HepG2 (cell line): ENCODE data around the gene RUSF1. TPM values are rescaled to one million over a fixed set of nuclear protein-coding genes. Genes with fewer than 3 reads are reported as not detected.

ENCODE experiments used
- ATAC-seq: fragments of 200-7000 bp; cut with Tn5 transposase; 3 replicates; pipeline ENCODE4 v1.9.1; 2020; ENCODE audit warnings: mild to moderate bottlenecking, moderate library complexity
- BruUV-seq: library from RNA; stranded (reverse); fragments of 400-500 nt; replicated peaks from 2 replicates; lab custom pipeline; 2021; lab: Mats Ljungman, UMichigan
- CTCF ChIA-PET: fragments of 300-600 bp; formaldehyde crosslinking; extraction: SDS; loops from one replicate; lab custom pipeline; 2021; ENCODE audit warnings: low total read pairs, inconsistent platforms, low intra/inter-chr PET ratio; lab: Yijun Ruan, JAX
- POLR2A ChIA-PET: fragments of 350-600 bp; sonication (Branson Sonifier 250); formaldehyde crosslinking; loops from one replicate; lab custom pipeline; 2020; ENCODE audit warnings: antibody characterized with exemption, inconsistent platforms; lab: Yijun Ruan, JAX
- DNase-seq: peaks from one replicate; pipeline ENCODE4 v3.0.0-alpha.2; 2015; ENCODE audit warnings: low spot score
- FAIRE-seq: peaks from 3 replicates; lab custom pipeline; 2011; peaks lifted over from hg19 to GRCh38; lab: Jason Lieb, UNC
- H2AFZ ChIP-seq: one replicate; pipeline ENCODE4 v1.6.1; 2011; ENCODE audit warnings: low read length, inconsistent platforms
- H3K27ac ChIP-seq: fragments of 300-600 bp; 3 replicates; pipeline ENCODE4 v1.8.0; 2011; ENCODE audit warnings: mixed run types, mild to moderate bottlenecking, mixed read lengths, low read length, inconsistent platforms; ENCODE audit not compliant: insufficient read depth; ENCODE audit errors: extremely low read length
- H3K27me3 ChIP-seq, 2 experiments: fragments of 200-600 bp in 1 of 2; 2 replicates in 1 of 2; 3 replicates in 1 of 2; pipeline versions ENCODE4 v1.6.0 to v1.8.0; 2011; ENCODE audit warnings: low read length in 2 of 2, mild to moderate bottlenecking in 2 of 2, moderate library complexity in 2 of 2, inconsistent platforms in 1 of 2; ENCODE audit not compliant: insufficient read depth in 2 of 2, control insufficient read depth in 1 of 2
- H3K36me3 ChIP-seq, 2 experiments: fragments of 200-600 bp in 1 of 2; replicated peaks in 1 of 2; 2 replicates in 1 of 2; 3 replicates in 1 of 2; pipeline versions ENCODE4 v1.5.1 to v1.8.0; 2011; ENCODE audit warnings: low read length in 2 of 2, inconsistent platforms in 1 of 2; ENCODE audit not compliant: insufficient read depth in 2 of 2, control insufficient read depth in 1 of 2
- H3K4me1 ChIP-seq: 2 replicates; pipeline ENCODE4 v1.5.1; 2012; ENCODE audit warnings: low read length, inconsistent platforms; ENCODE audit not compliant: insufficient read depth
- H3K4me2 ChIP-seq: 2 replicates; pipeline ENCODE4 v1.6.0; 2011; ENCODE audit warnings: low read depth, low read length, inconsistent platforms
- H3K4me3 ChIP-seq, 3 experiments: fragments of 200-600 bp in 1 of 3; sonication (generic), shearing (Covaris generic) in 1 of 3; replicated peaks in 1 of 3; 2 replicates each; pipeline ENCODE4 v1.5.1; 2011 to 2016; ENCODE audit warnings: low read length in 3 of 3, inconsistent platforms in 2 of 3, low read depth in 2 of 3, mild to moderate bottlenecking in 2 of 3, control low read depth in 1 of 3, mixed read lengths in 1 of 3; ENCODE audit not compliant: insufficient read depth in 1 of 3
- H3K79me2 ChIP-seq: one replicate; pipeline ENCODE4 v1.6.1; 2011; ENCODE audit warnings: low read length, inconsistent platforms; ENCODE audit not compliant: insufficient read depth
- H3K9ac ChIP-seq: 2 replicates; pipeline ENCODE4 v1.6.0; 2011; ENCODE audit warnings: mild to moderate bottlenecking, low read depth, low read length, inconsistent platforms; ENCODE audit not compliant: insufficient read depth
- H3K9me3 ChIP-seq: 2 replicates; pipeline ENCODE4 v1.5.1; 2012; ENCODE audit warnings: mild to moderate bottlenecking, low read length
- H4K20me1 ChIP-seq: 2 replicates; pipeline ENCODE4 v1.6.0; 2011; ENCODE audit warnings: inconsistent platforms, mild to moderate bottlenecking, low read length, moderate library complexity; ENCODE audit not compliant: insufficient read depth
- EEA1 ChIP-seq: sonication (generic); formaldehyde crosslinking; IDR thresholded peaks from 2 replicates; pipeline ENCODE4 v1.5.1; 2020; ENCODE audit warnings: mild to moderate bottlenecking, missing genetic modification reagents, borderline replicate concordance
- SUZ12 ChIP-seq: fragments of 150-350 bp; IDR thresholded peaks from 2 replicates; pipeline ENCODE4 v1.6.1; 2014; ENCODE audit warnings: low read depth, low read length
- TFDP2 ChIP-seq: sonication (generic); formaldehyde crosslinking; IDR thresholded peaks from 2 replicates; pipeline ENCODE4 v1.4.0; 2020; ENCODE audit warnings: missing genetic modification reagents
- TOE1 ChIP-seq: sonication (generic); formaldehyde crosslinking; IDR thresholded peaks from 2 replicates; pipeline ENCODE4 v1.4.0; 2020; ENCODE audit warnings: mild to moderate bottlenecking, missing genetic modification reagents
- ZBTB14 ChIP-seq: sonication (generic); formaldehyde crosslinking; IDR thresholded peaks from 2 replicates; pipeline ENCODE4 v1.4.0; 2020; ENCODE audit warnings: missing genetic modification reagents
- ZFP41 ChIP-seq: sonication (generic); formaldehyde crosslinking; IDR thresholded peaks from 2 replicates; pipeline ENCODE4 v1.4.0; 2020; ENCODE audit warnings: mild to moderate bottlenecking, missing genetic modification reagents, borderline replicate concordance
- ZFP62 ChIP-seq: sonication (generic); formaldehyde crosslinking; IDR thresholded peaks from 2 replicates; pipeline ENCODE4 v1.4.0; 2020; ENCODE audit warnings: missing genetic modification reagents
- ZGPAT ChIP-seq: IDR thresholded peaks from 2 replicates; pipeline ENCODE4 v1.6.1; 2016; ENCODE audit warnings: mild to moderate bottlenecking
- ZHX2 ChIP-seq, 2 experiments: sonication (generic) in 1 of 2; formaldehyde crosslinking in 1 of 2; IDR thresholded peaks; 2 replicates each; pipeline versions ENCODE4 v1.6.1 to v1.9.0; 2014 to 2022; ENCODE audit warnings: antibody characterized with exemption in 1 of 2, borderline replicate concordance in 1 of 2, inconsistent platforms in 1 of 2, low read depth in 1 of 2, missing genetic modification reagents in 1 of 2
- ZNF775 ChIP-seq: sonication (generic); formaldehyde crosslinking; IDR thresholded peaks from 2 replicates; pipeline ENCODE4 v1.4.0; 2020; ENCODE audit warnings: missing genetic modification reagents, mild to moderate bottlenecking, moderate library complexity, borderline replicate concordance
- whole genome bisulfite sequencing: methylation state at CpG from one replicate; pipeline ENCODE4 v1.1.6; 2017; ENCODE audit warnings: low lambda C conversion rate; 5-methylcytosine and 5-hydroxymethylcytosine counted together
- in situ Hi-C: cut with HindIII; loops from 2 replicates; pipeline ENCODE4 v1.10.0; 2017; ENCODE audit warnings: low pct_unique_long_range_greater_than_20kb; ENCODE audit not compliant: extremely low pct_ligation_motif_present
- intact Hi-C: fragments of 100-400 bp; cut with micrococcal nuclease; formaldehyde crosslinking; loops from one replicate; pipeline ENCODE4 v1.10.0; 2022; ENCODE audit not compliant: unreplicated experiment
- polyA plus RNA-seq, 8 experiments: library from polyadenylated mRNA; depleted of rRNA in 3 of 8; stranded (reverse) in 7 of 8; unstranded in 1 of 8; fragments of >200 nt; fragmentation: Illumina TruSeq in 4 of 8; extraction: Trizol in 4 of 8; gene quantifications; 2 replicates each; pipeline versions ENCODE4 v1.2.1 to v1.2.3, GENCODE V29; 2011 to 2016; ENCODE audit warnings: low read depth in 4 of 8, missing spikeins in 1 of 8, mixed read lengths in 1 of 8; ENCODE audit not compliant: insufficient read depth in 1 of 8
- total RNA-seq, 5 experiments: library from RNA; depleted of rRNA; stranded (reverse); fragments of >200 nt; fragmentation: Illumina TruSeq; extraction: Trizol; gene quantifications; 2 replicates each; pipeline ENCODE4 v1.2.3, GENCODE V29; 2016; ENCODE audit warnings: low read depth in 1 of 5

The RUSF1 gene
- total and polyA plus RNA-seq, 2 of the 13 experiments (the other 11 are each of a cell fraction or from before 2014, with no cell fraction given) = 40.8 to 50.2 TPM

GRCh38 chr16:31451681-31452351 lies 56.4 kb downstream of the RUSF1 start (continued):
- TF ChIP-seq TOE1 (CRISPR knock-in tag) (no peak), ZGPAT (CRISPR knock-in tag) (peak; percentile 64), ZBTB14 (CRISPR knock-in tag) (no peak), TFDP2 (0 out of 2 replicates have a peak, but pooled peaks have one; percentile 21), ZFP62 (CRISPR knock-in tag) (no peak)

- no peak overlapping the region for H2AFZ ChIP-seq
- no TSS peak for BruUV-seq
- 0 out of 2 replicates have a peak, but pooled peaks have one; percentile 22 for TF ChIP-seq ZFP41 (CRISPR knock-in tag)
- no peak for TF ChIP-seq ZHX2 (IDR thresholded peaks at IDR 0.05; ENCODE audit: low read depth)
- no peak for TF ChIP-seq ZHX2 (CRISPR knock-in tag; IDR thresholded peaks at IDR 0.05; ENCODE audit: borderline replicate concordance)
- TF ChIP-seq SUZ12 = no peak
- TF ChIP-seq EEA1 (CRISPR knock-in tag) = no peak
- TF ChIP-seq ZNF775 (CRISPR knock-in tag) = no peak
Observed at GRCh38 chr16:31451201-31451600, 57.0 kb downstream of the RUSF1 start.

More at GRCh38 chr16:31451201-31451600, 57.0 kb downstream of the RUSF1 start:
- Histone ChIP-seq H3K79me2 (peaks cover 3% of the 10 kb centered on the region), H3K9ac (no peak overlapping the region), H3K27ac (no peak overlapping the region), H3K36me3 (no peaks in the 10 kb centered on the region), H4K20me1 (peaks cover 18% of the 10 kb centered on the region), H3K27me3 (0 out of 5 replicates have a peak, but pooled peaks cover 0 to under 1% of the 10 kb centered on the region in 2 experiments), H3K4me3 (no peak overlapping the region), H3K4me1 (peaks cover 48% of the 10 kb centered on the region), H3K9me3 (no peaks in the 10 kb centered on the region), H3K4me2 (peak overlapping the region; percentile 52; the same call in 1 of the 2 replicates)
- WGBS = 26% methylated on average over 5 of the region's 5 CpGs
- in situ Hi-C loops = loop anchor here (10.0 kb wide), 1 partner anchor 424 kb away; the partner anchor contains the start of gene ZNF267
- POLR2A ChIA-PET = interaction anchor here (0.6 to 2.6 kb wide), 10 partner anchors 8 to 501 kb away, joined by 3 to 8 read pairs (median 4); partner anchors contain the start of genes ARMC5, FUS, RUSF1 and TGFB1I1
- no peak for DNase-seq
- ATAC-seq = no peak
- CTCF ChIA-PET = no interaction called here
- FAIRE-seq = no peak
- intact Hi-C loops = no loop called here
